Karpas-422 (cell line): Measurements from ENCODE around the gene USB1. TPM values are rescaled to one million over a fixed set of nuclear protein-coding genes. Genes with fewer than 3 reads are reported as not detected.
A peak's percentile ranks its signal among the peaks of the same experiment; 100 is the strongest.

Experiments
- DNase-seq: peaks from one replicate; pipeline ENCODE4 v3.0.0-alpha.2; 2015
- H2AFZ ChIP-seq: fragments of 200-600 bp; sonication (generic); 2 replicates; pipeline ENCODE4 v1.6.1; 2014; ENCODE audit warnings: antibody characterized with exemption, low read length, mixed read lengths
- H3K27ac ChIP-seq: fragments of 200-600 bp; sonication (generic); 2 replicates; pipeline ENCODE4 v1.5.1; 2014; ENCODE audit warnings: mild to moderate bottlenecking, low read length, moderate library complexity
- H3K27me3 ChIP-seq: fragments of 200-600 bp; sonication (generic); 2 replicates; pipeline ENCODE4 v1.6.1; 2014; ENCODE audit warnings: low read length, mixed read lengths
- H3K36me3 ChIP-seq: fragments of 200-600 bp; sonication (generic); 2 replicates; pipeline ENCODE4 v1.6.1; 2014; ENCODE audit warnings: low read length, mixed read lengths; ENCODE audit not compliant: insufficient read depth
- H3K4me1 ChIP-seq: fragments of 200-600 bp; sonication (generic); 2 replicates; pipeline ENCODE4 v1.6.1; 2014; ENCODE audit warnings: mild to moderate bottlenecking, low read length, mixed read lengths
- H3K4me2 ChIP-seq: fragments of 200-600 bp; sonication (generic); 2 replicates; pipeline ENCODE4 v1.6.1; 2014; ENCODE audit warnings: low read length, low read depth, mild to moderate bottlenecking; ENCODE audit not compliant: poor library complexity, severe bottlenecking
- H3K4me3 ChIP-seq: fragments of 200-600 bp; sonication (generic); 2 replicates; pipeline ENCODE4 v1.5.1; 2014; ENCODE audit warnings: mild to moderate bottlenecking, antibody characterized with exemption, low read length, mixed read lengths
- H3K79me2 ChIP-seq: fragments of 200-600 bp; sonication (generic); 2 replicates; pipeline ENCODE4 v1.6.1; 2014; ENCODE audit warnings: mild to moderate bottlenecking, low read length, mixed read lengths
- H3K9ac ChIP-seq: fragments of 200-600 bp; sonication (generic); 2 replicates; pipeline ENCODE4 v1.6.0; 2014; ENCODE audit warnings: low read length
- H3K9me2 ChIP-seq: fragments of 200-600 bp; sonication (generic), shearing (Covaris generic); replicated peaks from 2 replicates; pipeline ENCODE4 v1.6.0; 2014; ENCODE audit warnings: mild to moderate bottlenecking, low read length, moderate library complexity; ENCODE audit not compliant: insufficient read depth
- H3K9me3 ChIP-seq: fragments of 300-700, 200-600 bp; sonication (generic); 2 replicates; pipeline ENCODE4 v1.6.1; 2014; ENCODE audit warnings: low read length, mixed read lengths
- H4K20me1 ChIP-seq: fragments of 200-600 bp; sonication (generic); 2 replicates; pipeline ENCODE4 v1.6.1; 2014; ENCODE audit warnings: mild to moderate bottlenecking, antibody characterized with exemption, low read length, low read depth; ENCODE audit not compliant: insufficient read depth
- total RNA-seq: library from RNA; depleted of rRNA; stranded (reverse); fragments of >200 nt; shearing (Covaris generic); gene quantifications from 2 replicates; pipeline ENCODE4 v1.2.3, GENCODE V29; 2014; ENCODE audit warnings: low replicate concordance

The USB1 gene
- total RNA-seq, 1 experiment from 2014 or later, result 19.6 TPM

GRCh38 chr16:58034128-58034685 is 33.0 kb downstream of the USB1 start:
- peak; percentile 69 for DNase-seq
- peak overlapping the region; percentile 96 for H3K27ac ChIP-seq
- H3K4me1 ChIP-seq, result peaks cover 73% of the 10 kb centered on the region
- H3K79me2 ChIP-seq, result no peaks in the 10 kb centered on the region
- H3K4me3 ChIP-seq, result peak overlapping the region; percentile 65
- no peaks in the 10 kb centered on the region for H4K20me1 ChIP-seq
- no peaks in the 10 kb centered on the region for H3K9me2 ChIP-seq
- H2AFZ ChIP-seq, result no peak overlapping the region; the same call in 1 of the 2 replicates
- H3K36me3 ChIP-seq, result no peaks in the 10 kb centered on the region
- H3K4me2 ChIP-seq, result peak overlapping the region; percentile 89
- no peaks in the 10 kb centered on the region for H3K9me3 ChIP-seq
- no peaks in the 10 kb centered on the region for H3K27me3 ChIP-seq
- peak overlapping the region; percentile 76 for H3K9ac ChIP-seq

- no peaks in the 10 kb centered on the region for H3K9me2 ChIP-seq
- H3K27me3 ChIP-seq, result no peaks in the 10 kb centered on the region
- no peaks in the 10 kb centered on the region for H3K9me3 ChIP-seq
- H3K4me2 ChIP-seq, result peak overlapping the region; percentile 89
- H2AFZ ChIP-seq, result no peak overlapping the region; the same call in 1 of the 2 replicates
- peak overlapping the region; percentile 96 for H3K27ac ChIP-seq
- peaks cover 77% of the 10 kb centered on the region for H3K4me1 ChIP-seq
- DNase-seq, result peak; percentile 96
- no peaks in the 10 kb centered on the region for H3K36me3 ChIP-seq
- peak overlapping the region; percentile 76 for H3K9ac ChIP-seq
- no peaks in the 10 kb centered on the region for H4K20me1 ChIP-seq
- peak overlapping the region; percentile 65 for H3K4me3 ChIP-seq
- H3K79me2 ChIP-seq, result no peaks in the 10 kb centered on the region
These were observed 33.6 kb downstream of the USB1 start for GRCh38 chr16:58034774-58035173.

GRCh38 chr16:58035356-58036170 is 34.4 kb downstream of the USB1 start:
- H4K20me1 ChIP-seq, result no peaks in the 10 kb centered on the region
- no peaks in the 10 kb centered on the region for H3K36me3 ChIP-seq
- H3K27me3 ChIP-seq, result no peaks in the 10 kb centered on the region
- peaks cover 77% of the 10 kb centered on the region for H3K4me1 ChIP-seq
- H3K9me3 ChIP-seq, result no peaks in the 10 kb centered on the region
- H3K4me3 ChIP-seq, result peak overlapping the region; percentile 65
- H3K27ac ChIP-seq, result peak overlapping the region; percentile 96
- peak overlapping the region; percentile 73 for H3K9ac ChIP-seq
- peak; percentile 72 for DNase-seq
- H2AFZ ChIP-seq, result peak overlapping the region; percentile 17; the same call in 1 of the 2 replicates
- no peaks in the 10 kb centered on the region for H3K79me2 ChIP-seq
- H3K4me2 ChIP-seq, result peak overlapping the region; percentile 89
- no peaks in the 10 kb centered on the region for H3K9me2 ChIP-seq

GRCh38 chr16:58036943-58037342 is 35.7 kb downstream of the USB1 start:
- Histone ChIP-seq H3K4me2 (no peak overlapping the region), H3K4me1 (peaks cover 71% of the 10 kb centered on the region), H3K9ac (no peak overlapping the region), H3K27ac (peak overlapping the region; percentile 96), H3K4me3 (no peak overlapping the region), H3K27me3 (no peaks in the 10 kb centered on the region), H4K20me1 (no peaks in the 10 kb centered on the region), H3K36me3 (no peaks in the 10 kb centered on the region), H2AFZ (no peak overlapping the region), H3K79me2 (no peaks in the 10 kb centered on the region), H3K9me2 (no peaks in the 10 kb centered on the region), H3K9me3 (no peaks in the 10 kb centered on the region)
- no peak for DNase-seq

DNA sequence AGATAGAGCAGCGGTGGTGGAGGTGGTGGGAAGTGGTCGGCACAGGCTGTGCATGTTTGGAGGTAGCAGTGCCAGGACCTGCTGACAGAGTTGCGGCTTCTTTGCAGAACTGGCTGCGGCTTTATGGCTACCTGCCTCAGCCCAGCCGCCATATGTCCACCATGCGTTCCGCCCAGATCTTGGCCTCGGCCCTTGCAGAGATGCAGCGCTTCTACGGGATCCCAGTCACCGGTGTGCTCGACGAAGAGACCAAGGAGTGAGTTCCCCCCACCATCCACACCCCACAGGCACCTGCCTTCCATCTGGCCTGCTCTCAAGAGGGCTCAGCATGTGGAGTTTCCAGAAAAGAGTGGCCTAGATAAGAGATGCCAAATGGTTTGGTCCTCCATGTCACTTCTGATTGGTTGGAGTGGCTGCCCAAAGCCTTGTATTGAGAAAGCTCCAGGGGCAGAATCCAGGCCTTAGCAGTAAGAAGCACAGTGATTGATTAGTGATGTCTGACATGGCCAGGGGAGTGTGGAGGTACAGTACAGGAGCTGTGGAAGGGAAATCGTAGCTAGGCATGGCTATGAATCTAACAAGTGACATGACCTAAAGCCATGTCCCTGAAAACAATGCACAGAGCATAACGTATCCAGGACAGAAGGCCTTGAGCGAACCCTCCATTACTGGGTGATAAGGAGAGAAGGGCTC is 36.3 kb downstream of the USB1 start:
- H4K20me1 ChIP-seq, result no peaks in the 10 kb centered on the region
- H3K79me2 ChIP-seq, result no peaks in the 10 kb centered on the region
- no peaks in the 10 kb centered on the region for H3K9me2 ChIP-seq
- no peak overlapping the region for H3K27ac ChIP-seq
- no peak overlapping the region for H3K4me3 ChIP-seq
- no peaks in the 10 kb centered on the region for H3K9me3 ChIP-seq
- no peak for DNase-seq
- H3K36me3 ChIP-seq, result no peaks in the 10 kb centered on the region
- no peaks in the 10 kb centered on the region for H3K27me3 ChIP-seq
- H3K4me2 ChIP-seq, result no peak overlapping the region
- peaks cover 65% of the 10 kb centered on the region for H3K4me1 ChIP-seq
- no peak overlapping the region for H2AFZ ChIP-seq
- no peak overlapping the region for H3K9ac ChIP-seq

GRCh38 chr16:58038219-58038641 is 37.0 kb downstream of the USB1 start:
- peaks cover 58% of the 10 kb centered on the region for H3K4me1 ChIP-seq
- peak overlapping the region; percentile 28; the same call in 1 of the 2 replicates for H3K9ac ChIP-seq
- H3K79me2 ChIP-seq, result no peaks in the 10 kb centered on the region
- peak overlapping the region; percentile 57; the same call in 1 of the 2 replicates for H3K27ac ChIP-seq
- H4K20me1 ChIP-seq, result no peaks in the 10 kb centered on the region
- H3K4me2 ChIP-seq, result no peak overlapping the region
- DNase-seq, result no peak
- no peak overlapping the region for H3K4me3 ChIP-seq
- no peaks in the 10 kb centered on the region for H3K36me3 ChIP-seq
- no peaks in the 10 kb centered on the region for H3K9me3 ChIP-seq
- no peak overlapping the region for H2AFZ ChIP-seq
- no peaks in the 10 kb centered on the region for H3K9me2 ChIP-seq
- no peaks in the 10 kb centered on the region for H3K27me3 ChIP-seq

GRCh38 chr16:58039829-58040495 is 38.8 kb downstream of the USB1 start:
- no peak for DNase-seq
- H4K20me1 ChIP-seq, result no peaks in the 10 kb centered on the region
- no peaks in the 10 kb centered on the region for H3K27me3 ChIP-seq
- H2AFZ ChIP-seq, result no peak overlapping the region
- H3K4me2 ChIP-seq, result no peak overlapping the region
- no peak overlapping the region for H3K4me3 ChIP-seq
- peaks cover 41% of the 10 kb centered on the region for H3K4me1 ChIP-seq
- no peaks in the 10 kb centered on the region for H3K79me2 ChIP-seq
- H3K9me3 ChIP-seq, result no peaks in the 10 kb centered on the region
- H3K9me2 ChIP-seq, result no peaks in the 10 kb centered on the region
- no peak overlapping the region for H3K27ac ChIP-seq
- H3K36me3 ChIP-seq, result no peaks in the 10 kb centered on the region
- no peak overlapping the region for H3K9ac ChIP-seq

DNA sequence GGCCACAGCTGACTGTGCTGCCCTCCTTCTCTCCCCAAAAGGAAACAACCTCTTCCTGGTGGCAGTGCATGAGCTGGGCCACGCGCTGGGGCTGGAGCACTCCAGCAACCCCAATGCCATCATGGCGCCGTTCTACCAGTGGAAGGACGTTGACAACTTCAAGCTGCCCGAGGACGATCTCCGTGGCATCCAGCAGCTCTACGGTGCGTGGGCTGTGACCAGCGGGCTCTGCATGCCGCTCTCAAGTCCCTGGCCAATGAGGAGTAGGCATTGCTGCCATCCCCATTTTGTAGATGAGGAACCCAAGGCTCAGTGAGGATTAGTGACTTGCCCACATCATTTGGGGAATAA is 39.3 kb downstream of the USB1 start:
- no peaks in the 10 kb centered on the region for H3K9me3 ChIP-seq
- H3K36me3 ChIP-seq, result no peaks in the 10 kb centered on the region
- H3K27me3 ChIP-seq, result no peaks in the 10 kb centered on the region
- H3K79me2 ChIP-seq, result no peaks in the 10 kb centered on the region
- DNase-seq, result no peak
- no peaks in the 10 kb centered on the region for H4K20me1 ChIP-seq
- H3K4me2 ChIP-seq, result no peak overlapping the region
- no peak overlapping the region for H3K9ac ChIP-seq
- H3K27ac ChIP-seq, result no peak overlapping the region
- H3K9me2 ChIP-seq, result no peaks in the 10 kb centered on the region
- H3K4me3 ChIP-seq, result no peak overlapping the region
- H3K4me1 ChIP-seq, result peaks cover 36% of the 10 kb centered on the region
- no peak overlapping the region for H2AFZ ChIP-seq
